HepG2 (cell line): Measurements from ENCODE around the gene GORASP2. TPM values are rescaled to one million over a fixed set of nuclear protein-coding genes. Genes with fewer than 3 reads are reported as not detected.

Experiments
- ATAC-seq: fragments of 200-7000 bp; cut with Tn5 transposase; 3 replicates; pipeline ENCODE4 v1.9.1; 2020; ENCODE audit warnings: mild to moderate bottlenecking, moderate library complexity
- BruUV-seq: library from RNA; stranded (reverse); fragments of 400-500 nt; replicated peaks from 2 replicates; lab custom pipeline; 2021; lab: Mats Ljungman, UMichigan
- CTCF ChIA-PET: fragments of 300-600 bp; formaldehyde crosslinking; extraction: SDS; loops from one replicate; lab custom pipeline; 2021; ENCODE audit warnings: low total read pairs, inconsistent platforms, low intra/inter-chr PET ratio; lab: Yijun Ruan, JAX
- POLR2A ChIA-PET: fragments of 350-600 bp; sonication (Branson Sonifier 250); formaldehyde crosslinking; loops from one replicate; lab custom pipeline; 2020; ENCODE audit warnings: antibody characterized with exemption, inconsistent platforms; lab: Yijun Ruan, JAX
- DNase-seq: peaks from one replicate; pipeline ENCODE4 v3.0.0-alpha.2; 2015; ENCODE audit warnings: low spot score
- FAIRE-seq: peaks from 3 replicates; lab custom pipeline; 2011; peaks lifted over from hg19 to GRCh38; lab: Jason Lieb, UNC
- H2AFZ ChIP-seq: one replicate; pipeline ENCODE4 v1.6.1; 2011; ENCODE audit warnings: low read length, inconsistent platforms
- H3K27ac ChIP-seq: fragments of 300-600 bp; 3 replicates; pipeline ENCODE4 v1.8.0; 2011; ENCODE audit warnings: mixed run types, mild to moderate bottlenecking, mixed read lengths, low read length, inconsistent platforms; ENCODE audit not compliant: insufficient read depth; ENCODE audit errors: extremely low read length
- H3K27me3 ChIP-seq, 2 experiments: fragments of 200-600 bp in 1 of 2; 2 replicates in 1 of 2; 3 replicates in 1 of 2; pipeline versions ENCODE4 v1.6.0 to v1.8.0; 2011; ENCODE audit warnings: low read length in 2 of 2, mild to moderate bottlenecking in 2 of 2, moderate library complexity in 2 of 2, inconsistent platforms in 1 of 2; ENCODE audit not compliant: insufficient read depth in 2 of 2, control insufficient read depth in 1 of 2
- H3K36me3 ChIP-seq, 2 experiments: fragments of 200-600 bp in 1 of 2; replicated peaks in 1 of 2; 2 replicates in 1 of 2; 3 replicates in 1 of 2; pipeline versions ENCODE4 v1.5.1 to v1.8.0; 2011; ENCODE audit warnings: low read length in 2 of 2, inconsistent platforms in 1 of 2; ENCODE audit not compliant: insufficient read depth in 2 of 2, control insufficient read depth in 1 of 2
- H3K4me1 ChIP-seq: 2 replicates; pipeline ENCODE4 v1.5.1; 2012; ENCODE audit warnings: low read length, inconsistent platforms; ENCODE audit not compliant: insufficient read depth
- H3K4me2 ChIP-seq: 2 replicates; pipeline ENCODE4 v1.6.0; 2011; ENCODE audit warnings: low read depth, low read length, inconsistent platforms
- H3K4me3 ChIP-seq, 3 experiments: fragments of 200-600 bp in 1 of 3; sonication (generic), shearing (Covaris generic) in 1 of 3; replicated peaks in 1 of 3; 2 replicates each; pipeline ENCODE4 v1.5.1; 2011 to 2016; ENCODE audit warnings: low read length in 3 of 3, inconsistent platforms in 2 of 3, low read depth in 2 of 3, mild to moderate bottlenecking in 2 of 3, control low read depth in 1 of 3, mixed read lengths in 1 of 3; ENCODE audit not compliant: insufficient read depth in 1 of 3
- H3K79me2 ChIP-seq: one replicate; pipeline ENCODE4 v1.6.1; 2011; ENCODE audit warnings: low read length, inconsistent platforms; ENCODE audit not compliant: insufficient read depth
- H3K9ac ChIP-seq: 2 replicates; pipeline ENCODE4 v1.6.0; 2011; ENCODE audit warnings: mild to moderate bottlenecking, low read depth, low read length, inconsistent platforms; ENCODE audit not compliant: insufficient read depth
- H3K9me3 ChIP-seq: 2 replicates; pipeline ENCODE4 v1.5.1; 2012; ENCODE audit warnings: mild to moderate bottlenecking, low read length
- H4K20me1 ChIP-seq: 2 replicates; pipeline ENCODE4 v1.6.0; 2011; ENCODE audit warnings: inconsistent platforms, mild to moderate bottlenecking, low read length, moderate library complexity; ENCODE audit not compliant: insufficient read depth
- CCDC6 ChIP-seq: sonication (generic); formaldehyde crosslinking; IDR thresholded peaks from 2 replicates; pipeline ENCODE4 v1.8.1; 2022; ENCODE audit warnings: mild to moderate bottlenecking, missing genetic modification reagents, moderate library complexity
- PRMT3 ChIP-seq: sonication (generic); formaldehyde crosslinking; IDR thresholded peaks from 2 replicates; pipeline ENCODE4 v1.8.1; 2022; ENCODE audit warnings: low read depth, mild to moderate bottlenecking, moderate library complexity, missing genetic modification reagents, borderline replicate concordance
- TEAD2 ChIP-seq: sonication (generic); formaldehyde crosslinking; IDR thresholded peaks from 2 replicates; pipeline ENCODE4 v1.9.0; 2021; ENCODE audit warnings: missing genetic modification reagents
- ZNF20 ChIP-seq: sonication (generic); formaldehyde crosslinking; IDR thresholded peaks from 2 replicates; pipeline ENCODE4 v1.4.0; 2020; ENCODE audit warnings: mild to moderate bottlenecking, moderate library complexity, missing genetic modification reagents
- ZNF225 ChIP-seq: sonication (generic); formaldehyde crosslinking; IDR thresholded peaks from 2 replicates; pipeline ENCODE4 v1.4.0; 2020; ENCODE audit warnings: mild to moderate bottlenecking, missing genetic modification reagents
- ZNF292 ChIP-seq: sonication (generic); formaldehyde crosslinking; IDR thresholded peaks from 2 replicates; pipeline ENCODE4 v1.8.1; 2022; ENCODE audit warnings: mild to moderate bottlenecking, low read depth, missing genetic modification reagents, borderline replicate concordance
- ZNF331 ChIP-seq: sonication (generic); formaldehyde crosslinking; IDR thresholded peaks from 2 replicates; pipeline ENCODE4 v1.4.0; 2020; ENCODE audit warnings: missing genetic modification reagents
- ZNF547 ChIP-seq: sonication (generic); formaldehyde crosslinking; IDR thresholded peaks from 2 replicates; pipeline ENCODE4 v1.5.1; 2020; ENCODE audit warnings: mild to moderate bottlenecking, missing genetic modification reagents
- ZNF83 ChIP-seq: sonication (generic); formaldehyde crosslinking; IDR thresholded peaks from 2 replicates; pipeline ENCODE4 v1.4.0; 2020; ENCODE audit warnings: missing genetic modification reagents, mild to moderate bottlenecking, borderline replicate concordance
- ZSCAN21 ChIP-seq: sonication (generic); formaldehyde crosslinking; IDR thresholded peaks from 2 replicates; pipeline ENCODE4 v1.8.0; 2022; ENCODE audit warnings: mild to moderate bottlenecking, missing genetic modification reagents, moderate library complexity, borderline replicate concordance
- WGBS: methylation state at CpG from one replicate; pipeline ENCODE4 v1.1.6; 2017; ENCODE audit warnings: low lambda C conversion rate; 5-methylcytosine and 5-hydroxymethylcytosine counted together
- in situ Hi-C: cut with HindIII; loops from 2 replicates; pipeline ENCODE4 v1.10.0; 2017; ENCODE audit warnings: low pct_unique_long_range_greater_than_20kb; ENCODE audit not compliant: extremely low pct_ligation_motif_present
- intact Hi-C: fragments of 100-400 bp; cut with micrococcal nuclease; formaldehyde crosslinking; loops from one replicate; pipeline ENCODE4 v1.10.0; 2022; ENCODE audit not compliant: unreplicated experiment
- polyA plus RNA-seq, 8 experiments: library from polyadenylated mRNA; depleted of rRNA in 3 of 8; stranded (reverse) in 7 of 8; unstranded in 1 of 8; fragments of >200 nt; fragmentation: Illumina TruSeq in 4 of 8; extraction: Trizol in 4 of 8; gene quantifications; 2 replicates each; pipeline versions ENCODE4 v1.2.1 to v1.2.3, GENCODE V29; 2011 to 2016; ENCODE audit warnings: low read depth in 4 of 8, missing spikeins in 1 of 8, mixed read lengths in 1 of 8; ENCODE audit not compliant: insufficient read depth in 1 of 8
- total RNA-seq, 5 experiments: library from RNA; depleted of rRNA; stranded (reverse); fragments of >200 nt; fragmentation: Illumina TruSeq; extraction: Trizol; gene quantifications; 2 replicates each; pipeline ENCODE4 v1.2.3, GENCODE V29; 2016; ENCODE audit warnings: low read depth in 1 of 5
- TF ChIP-seq, protein P1 (sequence below): sonication (generic); formaldehyde crosslinking; IDR thresholded peaks from 2 replicates; pipeline ENCODE4 v1.4.0; 2020; ENCODE audit warnings: mild to moderate bottlenecking, low read depth, missing genetic modification reagents
- TF ChIP-seq, protein P2 (sequence below): sonication (generic); formaldehyde crosslinking; IDR thresholded peaks from 2 replicates; pipeline ENCODE4 v1.5.0; 2020; ENCODE audit warnings: missing genetic modification reagents
- TF ChIP-seq, protein P3 (sequence below): sonication (generic); formaldehyde crosslinking; IDR thresholded peaks from 2 replicates; pipeline ENCODE4 v1.5.1; 2020; ENCODE audit warnings: mild to moderate bottlenecking, missing genetic modification reagents

GORASP2 gene
- total and polyA plus RNA-seq, 2 of the 13 experiments (the other 11 are each of a cell fraction or from before 2014, with no cell fraction given): 103 to 239 TPM

DNA sequence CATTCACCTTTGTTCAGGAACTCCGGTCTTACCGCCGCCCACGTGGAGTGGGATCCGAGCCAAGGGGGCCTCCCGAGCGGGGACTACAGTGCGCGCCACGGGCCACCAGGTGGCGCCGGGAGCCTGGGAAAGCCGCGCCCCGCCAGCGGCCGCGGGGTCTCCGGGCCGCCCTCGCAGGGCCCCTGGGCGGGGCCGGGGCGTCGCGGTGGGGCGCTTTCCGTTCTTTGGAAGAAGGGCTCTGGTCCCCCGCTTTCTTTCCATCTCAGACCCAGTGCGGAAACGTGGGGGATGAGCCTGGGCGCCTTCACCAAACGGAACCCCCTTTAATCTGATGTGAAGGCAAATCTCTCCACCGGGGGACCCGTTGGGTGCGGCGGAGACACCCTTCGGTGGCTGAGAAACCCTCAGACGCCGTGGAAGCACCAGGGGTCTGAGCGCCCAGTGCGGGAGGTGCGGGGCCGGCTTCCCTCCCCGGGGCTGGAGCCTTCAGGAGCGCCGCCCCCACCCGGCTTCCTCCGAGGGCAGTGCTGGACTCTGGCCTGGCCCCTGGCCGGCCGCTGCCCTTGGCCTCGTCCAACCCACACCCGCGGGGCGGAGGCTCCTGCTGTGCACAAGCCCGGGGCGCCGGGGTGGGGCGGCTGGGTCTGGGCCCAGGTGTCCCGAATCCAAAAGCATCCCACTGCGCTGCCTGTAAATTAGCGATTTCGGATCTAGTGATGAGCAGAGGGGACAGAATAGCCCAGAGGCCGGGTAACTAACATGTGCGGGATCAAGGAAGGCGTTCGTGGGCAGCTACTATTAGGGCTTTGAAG, 44.6 kb downstream of the GORASP2 start (continued):
- TF ChIP-seq ZNF225 (CRISPR knock-in tag) (peak; percentile 92), ZSCAN21 (CRISPR knock-in tag) (peak; percentile 93), ZNF83 (CRISPR knock-in tag) (peak; percentile 75; the same call in 1 of the 2 replicates)
- TF ChIP-seq, all 625 proteins: peak for 314

DNA sequence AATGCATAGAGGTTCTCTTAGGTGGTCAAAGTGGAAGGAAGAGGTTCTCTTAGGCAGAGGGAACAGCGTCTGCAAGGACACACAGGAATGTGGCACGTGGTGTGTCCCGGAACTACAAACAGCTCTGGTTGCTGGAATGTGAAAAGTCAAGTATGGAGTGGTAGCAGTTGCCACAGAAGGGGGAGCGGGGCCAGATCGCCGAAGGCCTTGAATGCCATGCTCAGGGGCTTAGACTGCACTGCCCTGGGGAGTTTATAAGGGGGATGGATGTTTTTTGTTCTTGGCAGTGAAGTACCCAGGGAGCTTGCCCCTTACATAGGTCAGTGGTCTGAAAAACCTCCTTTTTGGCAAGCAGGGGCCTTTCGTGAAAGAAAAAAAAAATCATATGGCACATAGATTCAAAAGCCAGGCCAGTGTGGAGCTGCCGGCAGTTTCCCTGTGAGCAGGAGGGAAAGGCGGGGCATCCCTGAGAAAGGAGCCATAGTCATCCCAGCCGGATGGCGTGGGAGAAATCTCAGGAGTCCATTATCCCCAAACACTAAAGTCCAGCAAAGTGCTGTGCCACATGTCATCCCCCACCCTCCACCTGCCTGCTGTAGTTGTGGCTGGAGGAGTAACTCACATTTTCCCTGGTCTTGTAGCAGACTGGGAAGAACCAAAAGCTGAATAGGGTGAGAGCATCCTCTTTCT, 45.4 kb downstream of the GORASP2 start:
- H3K79me2 ChIP-seq: no peaks in the 10 kb centered on the region
- intact Hi-C loops: loop anchor here (5.0 to 10.0 kb wide), 3 partner anchors 113 to 1130 kb away; partner anchors contain the start of gene DLX2
- no peaks in the 10 kb centered on the region for H4K20me1 ChIP-seq
- ChIA-PET CTCF (interaction anchor here (1.3 to 1.9 kb wide), 3 partner anchors 186 to 442 kb away, joined by 4 to 15 read pairs (median 4); partner anchors contain the start of gene TLK1), POLR2A (interaction anchor here (0.7 to 4.7 kb wide), 15 partner anchors 10 to 459 kb away, joined by 3 to 39 read pairs (median 4); partner anchors contain the start of genes DCAF17, GORASP2 and METTL8)
- no peaks in the 10 kb centered on the region for H3K27me3 ChIP-seq
- H3K9ac ChIP-seq: peak overlapping the region; percentile 88
- ATAC-seq: peak; percentile 55
- H3K36me3 ChIP-seq: no peaks in the 10 kb centered on the region
- H2AFZ ChIP-seq: peak overlapping the region; percentile 52
- peak overlapping the region; percentile 92 for H3K27ac ChIP-seq
- DNase-seq: peak; percentile 86
- H3K4me1 ChIP-seq: peaks cover 52% of the 10 kb centered on the region
- in situ Hi-C loops: loop anchor here (5.0 kb wide), 2 partner anchors 183 to 443 kb away; no protein-coding TSS in a partner anchor
- no TSS peak for BruUV-seq
- no peak for FAIRE-seq
- H3K9me3 ChIP-seq: no peaks in the 10 kb centered on the region
- peak overlapping the region; percentile 62 to 83 (median 64) for H3K4me3 ChIP-seq
- WGBS: 5% methylated on average over 11 of the region's 11 CpGs
- peak overlapping the region; percentile 96 for H3K4me2 ChIP-seq
- TF ChIP-seq ZNF331 (CRISPR knock-in tag): peak; percentile 2; the same call in 1 of the 2 replicates
- 0 out of 2 replicates have a peak, but pooled peaks have one; percentile 76 for TF ChIP-seq PRMT3 (CRISPR knock-in tag)
- TF ChIP-seq, protein P1, sequence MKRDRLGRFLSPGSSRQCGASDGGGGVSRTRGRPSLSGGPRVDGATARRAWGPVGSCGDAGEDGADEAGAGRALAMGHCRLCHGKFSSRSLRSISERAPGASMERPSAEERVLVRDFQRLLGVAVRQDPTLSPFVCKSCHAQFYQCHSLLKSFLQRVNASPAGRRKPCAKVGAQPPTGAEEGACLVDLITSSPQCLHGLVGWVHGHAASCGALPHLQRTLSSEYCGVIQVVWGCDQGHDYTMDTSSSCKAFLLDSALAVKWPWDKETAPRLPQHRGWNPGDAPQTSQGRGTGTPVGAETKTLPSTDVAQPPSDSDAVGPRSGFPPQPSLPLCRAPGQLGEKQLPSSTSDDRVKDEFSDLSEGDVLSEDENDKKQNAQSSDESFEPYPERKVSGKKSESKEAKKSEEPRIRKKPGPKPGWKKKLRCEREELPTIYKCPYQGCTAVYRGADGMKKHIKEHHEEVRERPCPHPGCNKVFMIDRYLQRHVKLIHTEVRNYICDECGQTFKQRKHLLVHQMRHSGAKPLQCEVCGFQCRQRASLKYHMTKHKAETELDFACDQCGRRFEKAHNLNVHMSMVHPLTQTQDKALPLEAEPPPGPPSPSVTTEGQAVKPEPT (CRISPR knock-in tag): no peak
- TF ChIP-seq, protein P2, sequence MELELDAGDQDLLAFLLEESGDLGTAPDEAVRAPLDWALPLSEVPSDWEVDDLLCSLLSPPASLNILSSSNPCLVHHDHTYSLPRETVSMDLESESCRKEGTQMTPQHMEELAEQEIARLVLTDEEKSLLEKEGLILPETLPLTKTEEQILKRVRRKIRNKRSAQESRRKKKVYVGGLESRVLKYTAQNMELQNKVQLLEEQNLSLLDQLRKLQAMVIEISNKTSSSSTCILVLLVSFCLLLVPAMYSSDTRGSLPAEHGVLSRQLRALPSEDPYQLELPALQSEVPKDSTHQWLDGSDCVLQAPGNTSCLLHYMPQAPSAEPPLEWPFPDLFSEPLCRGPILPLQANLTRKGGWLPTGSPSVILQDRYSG: no peak
- TF ChIP-seq ZNF547 (CRISPR knock-in tag): no peak
- TF ChIP-seq, protein P3, sequence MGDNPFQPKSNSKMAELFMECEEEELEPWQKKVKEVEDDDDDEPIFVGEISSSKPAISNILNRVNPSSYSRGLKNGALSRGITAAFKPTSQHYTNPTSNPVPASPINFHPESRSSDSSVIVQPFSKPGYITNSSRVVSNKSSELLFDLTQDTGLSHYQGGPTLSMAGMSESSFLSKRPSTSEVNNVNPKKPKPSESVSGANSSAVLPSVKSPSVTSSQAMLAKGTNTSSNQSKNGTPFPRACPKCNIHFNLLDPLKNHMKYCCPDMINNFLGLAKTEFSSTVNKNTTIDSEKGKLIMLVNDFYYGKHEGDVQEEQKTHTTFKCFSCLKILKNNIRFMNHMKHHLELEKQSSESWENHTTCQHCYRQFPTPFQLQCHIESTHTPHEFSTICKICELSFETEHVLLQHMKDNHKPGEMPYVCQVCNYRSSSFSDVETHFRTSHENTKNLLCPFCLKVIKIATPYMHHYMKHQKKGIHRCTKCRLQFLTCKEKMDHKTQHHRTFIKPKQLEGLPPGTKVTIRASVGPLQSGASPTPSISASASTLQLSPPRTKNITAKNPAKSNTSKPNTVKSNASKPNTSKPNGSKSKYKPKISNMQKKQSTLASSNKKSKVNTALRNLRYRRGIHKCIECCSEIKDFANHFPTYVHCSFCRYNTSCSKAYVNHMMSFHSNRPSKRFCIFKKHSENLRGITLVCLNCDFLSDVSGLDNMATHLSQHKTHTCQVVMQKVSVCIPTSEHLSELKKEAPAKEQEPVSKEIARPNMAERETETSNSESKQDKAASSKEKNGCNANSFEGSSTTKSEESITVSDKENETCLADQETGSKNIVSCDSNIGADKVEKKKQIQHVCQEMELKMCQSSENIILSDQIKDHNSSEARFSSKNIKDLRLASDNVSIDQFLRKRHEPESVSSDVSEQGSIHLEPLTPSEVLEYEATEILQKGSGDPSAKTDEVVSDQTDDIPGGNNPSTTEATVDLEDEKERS (CRISPR knock-in tag): peak; percentile 37; the same call in 1 of the 2 replicates
- no peak for TF ChIP-seq ZNF20 (CRISPR knock-in tag)
- peak; percentile 60 for TF ChIP-seq ZNF292 (CRISPR knock-in tag)
- peak; percentile 55; the same call in 1 of the 2 replicates for TF ChIP-seq CCDC6 (CRISPR knock-in tag)
- peak; percentile 36; the same call in 1 of the 2 replicates for TF ChIP-seq TEAD2
